Lower lobe of right lung (tissue), 2 donors: ENCODE measurements around the gene LMBR1. TPM values are rescaled to one million over a fixed set of nuclear protein-coding genes. Genes with fewer than 3 reads are reported as not detected.
A peak's percentile ranks its signal among the peaks of the same experiment; 100 is the strongest.
"Not testable (repeated sequence)": the region's sequence is repeated elsewhere in the genome, so short reads cannot be mapped to it uniquely, and the experiment has no call there.

Experiments
- ATAC-seq, 2 donors: fragments of 200-7000 bp; cut with Tn5 transposase; one replicate each; pipeline ENCODE4 v1.9.1; 2020 to 2022; ENCODE audit warnings: mild to moderate bottlenecking in 2 of 2, moderate library complexity in 2 of 2
- DNase-seq: peaks from one replicate; pipeline ENCODE4 v3.0.0-alpha.2; 2020
- H3K27ac ChIP-seq: fragments of 200-600 bp; one replicate; pipeline ENCODE4 v1.8.0; 2022
- H3K27me3 ChIP-seq: fragments of 200-600 bp; one replicate; pipeline ENCODE4 v1.8.0; 2022; ENCODE audit warnings: low read depth
- H3K36me3 ChIP-seq: fragments of 200-600 bp; one replicate; pipeline ENCODE4 v1.8.0; 2022; ENCODE audit warnings: mild to moderate bottlenecking
- H3K4me1 ChIP-seq: fragments of 200-600 bp; one replicate; pipeline ENCODE4 v1.8.0; 2022
- H3K4me3 ChIP-seq: fragments of 200-600 bp; one replicate; pipeline ENCODE4 v1.8.0; 2022; ENCODE audit warnings: mild to moderate bottlenecking
- H3K9me3 ChIP-seq: fragments of 200-600 bp; one replicate; pipeline ENCODE4 v1.8.0; 2022
- CTCF ChIP-seq: fragments of 200-600 bp; IDR thresholded peaks from one replicate; pipeline ENCODE4 v1.8.0; 2022; ENCODE audit warnings: antibody characterized with exemption, mild to moderate bottlenecking
- intact Hi-C: fragments of 100-400 bp; cut with DNase I; formaldehyde crosslinking; loops from one replicate; pipeline ENCODE4 v1.11.0; 2022
- total RNA-seq: library from RNA; stranded (reverse); fragmentation: NEBNext Ultra II Directional; extraction: Animal tissue kit (Norgen Biotek cat#: 25700); gene quantifications from one replicate; pipeline ENCODE4 v1.2.1, GENCODE V29; 2021
- donor health status: DM: no; HTN: yes; CAD: no; lungs with severe emphysema.

LMBR1 gene
- total RNA-seq, 1 donor from 2014 or later, result 71.1 TPM

DNA sequence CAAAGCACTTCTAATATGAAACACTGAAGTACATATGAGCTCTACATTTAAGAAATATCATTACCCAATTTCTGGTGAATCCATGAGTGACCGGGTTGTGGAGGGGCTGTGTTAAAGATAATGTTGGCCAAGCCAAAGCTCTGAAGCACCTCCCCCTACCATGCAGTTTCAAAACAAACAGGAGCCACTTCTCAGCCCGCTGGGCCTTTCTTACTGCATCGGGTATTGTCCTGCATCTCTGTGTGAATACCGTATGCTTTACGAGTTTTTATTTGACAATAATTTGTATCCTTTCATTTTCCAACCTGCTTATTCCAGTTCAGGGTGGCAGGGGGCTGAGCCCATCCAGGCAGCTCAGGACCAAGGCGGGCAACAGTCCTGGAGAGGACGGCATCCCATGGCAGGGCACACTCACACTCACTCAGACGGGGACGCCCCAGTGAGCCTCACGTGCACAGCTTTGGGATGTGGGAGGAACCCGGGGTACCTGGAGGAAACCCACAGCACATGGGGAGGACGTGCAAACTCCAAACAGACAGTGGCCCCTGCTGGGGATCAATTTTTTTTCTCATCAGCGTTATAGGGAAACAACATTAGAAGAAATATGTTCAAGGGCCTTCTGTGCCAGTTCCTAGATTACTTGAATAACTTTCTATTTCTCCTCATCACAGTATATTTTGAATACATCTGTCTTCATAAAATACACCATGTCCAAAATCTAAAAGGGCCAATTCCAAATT is 250.5 kb downstream of the LMBR1 start:
- H3K9me3 ChIP-seq, result no peaks in the 10 kb centered on the region
- no peak overlapping the region for H3K27ac ChIP-seq
- no peak overlapping the region for H3K4me3 ChIP-seq
- no peaks in the 10 kb centered on the region for H3K36me3 ChIP-seq
- ATAC-seq (no peak), DNase-seq (no peak)
- H3K4me1 ChIP-seq, result peaks cover 12% of the 10 kb centered on the region
- no peak for TF ChIP-seq CTCF
- no peaks in the 10 kb centered on the region for H3K27me3 ChIP-seq
- intact Hi-C loops, result no loop called here

DNA sequence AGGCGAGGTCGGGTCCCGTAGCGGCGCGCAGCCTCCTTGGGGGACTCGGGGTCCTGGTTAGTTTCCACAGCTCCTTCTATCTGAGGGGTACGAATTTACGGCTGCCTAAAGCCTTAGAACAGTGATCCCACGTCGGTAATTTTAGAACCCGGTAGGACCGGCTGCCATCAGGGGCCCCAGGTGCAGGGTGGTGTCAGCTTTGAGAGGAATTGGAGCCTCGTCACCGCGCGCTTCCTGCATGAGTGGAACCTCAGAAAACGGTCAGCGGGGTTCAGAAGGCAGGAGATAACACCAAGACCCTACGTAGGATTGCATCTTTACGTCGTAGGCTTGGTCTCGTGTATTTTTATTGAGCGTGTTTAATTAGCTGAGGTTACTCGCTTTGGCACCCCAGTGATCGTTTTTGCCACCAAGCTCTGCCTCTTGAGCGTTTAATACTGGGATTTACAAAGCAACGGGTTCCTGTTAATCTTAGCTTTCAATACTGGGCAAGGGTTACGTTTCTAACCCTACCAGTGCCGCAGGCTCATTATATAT is 252.0 kb downstream of the LMBR1 start:
- peak; percentile 58 to 70 for ATAC-seq
- H3K9me3 ChIP-seq, result no peaks in the 10 kb centered on the region
- H3K4me3 ChIP-seq, result peak overlapping the region; percentile 85
- H3K4me1 ChIP-seq, result peaks cover 12% of the 10 kb centered on the region
- TF ChIP-seq CTCF, result no peak
- no peaks in the 10 kb centered on the region for H3K27me3 ChIP-seq
- no peaks in the 10 kb centered on the region for H3K36me3 ChIP-seq
- intact Hi-C loops, result no loop called here
- DNase-seq, result peak; percentile 65
- peak overlapping the region; percentile 88 for H3K27ac ChIP-seq

DNA sequence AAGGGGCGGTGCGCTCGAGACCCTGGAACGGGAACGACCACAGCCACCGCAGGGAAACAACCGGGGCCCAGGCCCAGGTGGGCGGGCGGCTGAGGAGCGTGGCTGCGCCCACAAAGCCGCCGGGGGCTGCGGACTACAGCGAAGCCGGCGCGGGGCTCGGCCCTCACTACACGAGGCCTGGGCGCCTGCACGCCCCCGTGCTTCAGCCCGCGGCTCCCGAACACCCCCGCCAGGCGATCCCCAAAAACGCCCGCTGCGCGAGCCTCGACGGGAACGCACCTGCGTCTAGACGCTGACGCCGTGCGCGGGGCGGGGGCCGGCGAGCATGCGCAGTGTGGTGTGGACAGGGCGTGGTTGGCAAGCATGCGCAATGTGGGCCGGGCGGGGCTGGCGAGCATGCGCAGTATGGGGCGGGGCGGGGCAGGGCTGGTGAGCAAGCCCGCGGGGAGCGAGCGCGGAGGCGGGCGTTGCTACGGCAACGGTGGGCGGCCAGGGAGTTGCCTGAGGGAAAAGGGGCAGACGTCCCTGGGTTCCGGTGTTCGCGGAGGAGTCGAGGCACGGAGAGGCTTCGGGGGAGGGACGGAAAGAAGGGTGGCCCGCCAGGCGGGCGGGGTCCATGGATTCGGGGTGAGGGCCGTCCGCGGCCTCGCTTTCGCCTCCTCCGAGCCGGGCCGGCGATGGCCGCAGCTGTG is 252.6 kb downstream of the LMBR1 start, which contains the start of gene RNF32:
Gene RNF32 (plus strand): TSS at position 518 of the 692 bp plus-strand sequence. CDS start 3,104 bp downstream, outside the sequence.
- H3K4me1 ChIP-seq, result peaks cover 12% of the 10 kb centered on the region
- H3K9me3 ChIP-seq, result no peaks in the 10 kb centered on the region
- intact Hi-C loops, result no loop called here
- DNase-seq, result peak; percentile 97
- H3K36me3 ChIP-seq, result no peaks in the 10 kb centered on the region
- peak within 1 kb of the TSS; percentile 88 for H3K27ac ChIP-seq
- TF ChIP-seq CTCF, result no peak
- H3K4me3 ChIP-seq, result peak within 1 kb of the TSS; percentile 85
- peak; percentile 98 to 99 for ATAC-seq
- no peaks in the 10 kb centered on the region for H3K27me3 ChIP-seq

DNA sequence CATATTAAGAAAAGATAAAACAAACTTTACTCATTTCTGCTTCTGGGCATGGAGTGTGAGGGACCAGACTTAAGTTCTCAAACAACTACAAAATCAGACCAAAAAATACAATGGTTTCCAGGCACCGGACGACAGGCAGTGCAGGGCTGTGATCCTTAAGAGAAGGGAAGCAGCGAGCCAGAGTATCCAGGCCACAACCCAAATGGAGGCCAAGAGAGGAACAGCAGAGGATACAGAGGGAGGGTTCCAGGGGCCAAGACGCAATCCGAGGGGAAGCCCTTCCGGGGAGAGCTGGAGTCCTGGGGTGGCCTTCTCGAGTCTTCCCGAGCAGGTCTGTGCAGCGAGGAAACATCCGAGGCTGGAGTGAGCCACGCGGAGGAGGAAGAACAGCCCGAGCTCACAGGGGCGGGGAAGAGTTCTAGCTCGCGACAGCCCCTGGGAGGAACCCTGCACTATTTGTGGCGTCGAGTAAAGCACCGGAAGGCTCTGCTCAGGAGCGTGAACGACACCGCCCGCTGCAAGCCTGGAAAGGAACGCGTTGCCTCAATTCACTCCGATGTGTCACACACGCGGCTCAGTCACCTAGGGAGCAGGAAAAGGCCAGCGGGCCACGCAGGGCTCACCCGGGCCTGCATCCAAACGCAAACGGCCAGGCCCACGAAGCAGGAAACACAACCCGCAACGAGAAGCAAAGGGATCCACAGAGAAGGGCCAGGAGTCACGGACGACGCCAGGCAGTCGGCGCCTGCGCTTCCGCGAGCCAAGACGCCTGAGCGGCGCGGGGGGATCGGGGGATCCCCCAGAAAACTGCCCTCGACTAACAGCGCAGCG is 253.3 kb downstream of the LMBR1 start:
- Histone ChIP-seq H3K36me3 (no peaks in the 10 kb centered on the region), H3K27me3 (no peaks in the 10 kb centered on the region), H3K4me3 (peak overlapping the region; percentile 85), H3K4me1 (peaks cover 12% of the 10 kb centered on the region), H3K27ac (peak overlapping the region; percentile 88), H3K9me3 (no peaks in the 10 kb centered on the region)
- DNase-seq (peak; percentile 58), ATAC-seq (peak; percentile 2 to 8)
- intact Hi-C loops, result no loop called here
- TF ChIP-seq CTCF, result peak; percentile 2

GRCh38 chr7:156638443-156639077 is 254.4 kb downstream of the LMBR1 start:
- intact Hi-C loops, result no loop called here
- no peak for DNase-seq
- H3K27me3 ChIP-seq, result no peaks in the 10 kb centered on the region

DNA sequence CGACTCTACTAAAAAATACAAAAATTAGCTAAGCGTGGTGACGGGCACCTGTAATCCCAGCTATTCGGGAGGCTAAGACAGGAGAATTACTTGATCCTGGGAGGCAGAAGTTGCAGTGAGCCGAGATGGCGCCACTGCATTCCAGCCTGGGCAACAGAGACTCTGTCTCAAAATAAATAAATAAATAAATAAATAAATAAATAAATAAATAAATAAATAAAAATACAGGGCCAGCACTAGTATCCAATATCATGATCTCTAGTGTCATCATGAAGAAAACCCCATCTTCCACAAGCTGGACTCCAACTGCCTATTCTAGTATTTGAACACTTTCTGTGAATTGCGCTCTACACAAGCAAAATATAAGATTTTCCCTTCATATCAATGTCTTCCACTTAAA is 255.9 kb downstream of the LMBR1 start:
- intact Hi-C loops, H3K9me3 ChIP-seq, H3K36me3 ChIP-seq, H3K27ac ChIP-seq, DNase-seq, H3K27me3 ChIP-seq, H3K4me3 ChIP-seq, ATAC-seq: not testable (repeated sequence)
- H3K4me1 ChIP-seq, result peaks cover 12% of the 10 kb centered on the region

More at GRCh38 chr7:156638443-156639077, 254.4 kb downstream of the LMBR1 start:
- Histone ChIP-seq H3K36me3 (no peaks in the 10 kb centered on the region), H3K4me3 (no peak overlapping the region), H3K9me3 (no peaks in the 10 kb centered on the region), H3K4me1 (peaks cover 12% of the 10 kb centered on the region), H3K27ac (no peak overlapping the region)
- no peak for ATAC-seq
- TF ChIP-seq CTCF, result no peak
